HEK293 (cell line): Measurements from ENCODE around the gene SFN.

ENCODE experiments used
- CTCF ChIA-PET: fragments of 350-600 bp; formaldehyde crosslinking; extraction: SDS; loops from one replicate; lab custom pipeline; 2021; ENCODE audit warnings: antibody characterized with exemption; lab: Yijun Ruan, JAX
- POLR2A ChIA-PET: fragments of 300-600 bp; formaldehyde crosslinking; extraction: SDS; loops from one replicate; lab custom pipeline; 2020; ENCODE audit warnings: antibody characterized with exemption, inconsistent platforms; lab: Yijun Ruan, JAX
- H3K27ac ChIP-seq: fragments of 200-500 bp; sonication (Bioruptor generic); 2 replicates; pipeline ENCODE4 v1.5.1; 2014; ENCODE audit warnings: low read depth, low read length, control low read depth, inconsistent platforms; ENCODE audit errors: extremely low read depth
- H3K36me3 ChIP-seq, 2 experiments: fragments of 200-500 bp in 1 of 2; sonication (Bioruptor generic) in 1 of 2; 1 replicate in 1 of 2; 2 replicates in 1 of 2; pipeline ENCODE4 v1.5.1; 2014 to 2017; ENCODE audit warnings: inconsistent platforms in 2 of 2, low read length in 2 of 2; ENCODE audit not compliant: control insufficient read depth in 2 of 2, insufficient read depth in 1 of 2
- H3K4me1 ChIP-seq: fragments of 200-500 bp; sonication (Bioruptor generic); 2 replicates; pipeline ENCODE4 v1.5.1; 2014; ENCODE audit warnings: mild to moderate bottlenecking, low read length, inconsistent platforms; ENCODE audit not compliant: control insufficient read depth, insufficient read depth
- H3K4me3 ChIP-seq: 2 replicates; pipeline ENCODE4 v1.5.1; 2011; ENCODE audit warnings: low read depth, mild to moderate bottlenecking, control low read depth, low read length, moderate library complexity
- H3K9me3 ChIP-seq: fragments of 200-500 bp; sonication (Bioruptor generic); 2 replicates; pipeline ENCODE4 v1.5.1; 2014; ENCODE audit warnings: low read depth, low read length, inconsistent platforms; ENCODE audit not compliant: control insufficient read depth, insufficient read depth
- BCL11A ChIP-seq: fragments of 450-650 bp; formaldehyde crosslinking; IDR thresholded peaks from 2 replicates; pipeline ENCODE4 v1.5.1; 2016; ENCODE audit warnings: low read depth, missing biosample characterization, missing genetic modification characterization
- FEZF1 ChIP-seq: fragments of 450-650 bp; formaldehyde crosslinking; IDR thresholded peaks from 2 replicates; pipeline ENCODE4 v1.5.1; 2016; ENCODE audit warnings: missing biosample characterization, missing genetic modification characterization
- KLF1 ChIP-seq: fragments of 450-650 bp; formaldehyde crosslinking; IDR thresholded peaks from 2 replicates; pipeline ENCODE4 v1.5.1; 2016; ENCODE audit warnings: missing biosample characterization, missing genetic modification characterization
- PRDM10 ChIP-seq: fragments of 450-650 bp; formaldehyde crosslinking; IDR thresholded peaks from 2 replicates; pipeline ENCODE4 v1.5.1; 2016; ENCODE audit warnings: missing biosample characterization, missing genetic modification characterization
- ZBTB7A ChIP-seq: fragments of 450-650 bp; formaldehyde crosslinking; IDR thresholded peaks from 2 replicates; pipeline ENCODE4 v1.5.1; 2016; ENCODE audit warnings: low read depth, missing biosample characterization, missing genetic modification characterization
- ZFP69B ChIP-seq: fragments of 450-650 bp; formaldehyde crosslinking; IDR thresholded peaks from 2 replicates; pipeline ENCODE4 v1.5.1; 2016; ENCODE audit warnings: missing biosample characterization, missing genetic modification characterization
- ZNF121 ChIP-seq: fragments of 450-650 bp; formaldehyde crosslinking; IDR thresholded peaks from 2 replicates; pipeline ENCODE4 v1.5.1; 2016; ENCODE audit warnings: missing biosample characterization, missing genetic modification characterization
- ZNF324 ChIP-seq: fragments of 450-650 bp; formaldehyde crosslinking; IDR thresholded peaks from 2 replicates; pipeline ENCODE4 v1.5.1; 2016; ENCODE audit warnings: missing biosample characterization, missing genetic modification characterization
- ZNF366 ChIP-seq: fragments of 450-650 bp; formaldehyde crosslinking; conservative IDR thresholded peaks from 2 replicates; pipeline ENCODE4 v1.5.1; 2016; ENCODE audit warnings: missing biosample characterization, missing genetic modification characterization
- ZNF37A ChIP-seq: fragments of 450-650 bp; IDR thresholded peaks from 2 replicates; pipeline ENCODE4 v1.5.1; 2018; ENCODE audit warnings: missing biosample characterization, missing genetic modification characterization
- ZNF704 ChIP-seq: fragments of 450-650 bp; formaldehyde crosslinking; IDR thresholded peaks from 2 replicates; pipeline ENCODE4 v1.5.1; 2016; ENCODE audit warnings: missing biosample characterization, missing genetic modification characterization
- ZNF707 ChIP-seq: fragments of 450-650 bp; formaldehyde crosslinking; IDR thresholded peaks from 2 replicates; pipeline ENCODE4 v1.5.1; 2016; ENCODE audit warnings: missing biosample characterization, missing genetic modification characterization
- TF ChIP-seq, protein P1 (sequence below): fragments of 450-650 bp; IDR thresholded peaks from 2 replicates; pipeline ENCODE4 v1.5.1; 2018; ENCODE audit warnings: missing biosample characterization, mild to moderate bottlenecking, missing genetic modification characterization
- TF ChIP-seq, protein P2 (sequence below): fragments of 450-650 bp; formaldehyde crosslinking; IDR thresholded peaks from 2 replicates; pipeline ENCODE4 v1.5.1; 2016; ENCODE audit warnings: missing biosample characterization, missing genetic modification characterization, borderline replicate concordance

SFN gene

GRCh38 chr1:26900001-26900814, 37.3 kb downstream of the SFN start, which contains the start of gene GPATCH3 (continued):
- peak; percentile 31; the same call in 1 of the 2 replicates for TF ChIP-seq PRDM10 (tag by site-specific recombination)
- no peak for TF ChIP-seq ZNF37A (tag by site-specific recombination)
- TF ChIP-seq ZNF324 (tag by site-specific recombination): peak; percentile 91
- TF ChIP-seq, protein P1, sequence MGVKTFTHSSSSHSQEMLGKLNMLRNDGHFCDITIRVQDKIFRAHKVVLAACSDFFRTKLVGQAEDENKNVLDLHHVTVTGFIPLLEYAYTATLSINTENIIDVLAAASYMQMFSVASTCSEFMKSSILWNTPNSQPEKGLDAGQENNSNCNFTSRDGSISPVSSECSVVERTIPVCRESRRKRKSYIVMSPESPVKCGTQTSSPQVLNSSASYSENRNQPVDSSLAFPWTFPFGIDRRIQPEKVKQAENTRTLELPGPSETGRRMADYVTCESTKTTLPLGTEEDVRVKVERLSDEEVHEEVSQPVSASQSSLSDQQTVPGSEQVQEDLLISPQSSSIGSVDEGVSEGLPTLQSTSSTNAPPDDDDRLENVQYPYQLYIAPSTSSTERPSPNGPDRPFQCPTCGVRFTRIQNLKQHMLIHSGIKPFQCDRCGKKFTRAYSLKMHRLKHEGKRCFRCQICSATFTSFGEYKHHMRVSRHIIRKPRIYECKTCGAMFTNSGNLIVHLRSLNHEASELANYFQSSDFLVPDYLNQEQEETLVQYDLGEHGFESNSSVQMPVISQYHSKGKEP (tag by site-specific recombination): 0 out of 2 replicates have a peak, but pooled peaks have one; percentile 40
- 0 out of 2 replicates have a peak, but pooled peaks have one; percentile 16 for TF ChIP-seq ZNF366

DNA sequence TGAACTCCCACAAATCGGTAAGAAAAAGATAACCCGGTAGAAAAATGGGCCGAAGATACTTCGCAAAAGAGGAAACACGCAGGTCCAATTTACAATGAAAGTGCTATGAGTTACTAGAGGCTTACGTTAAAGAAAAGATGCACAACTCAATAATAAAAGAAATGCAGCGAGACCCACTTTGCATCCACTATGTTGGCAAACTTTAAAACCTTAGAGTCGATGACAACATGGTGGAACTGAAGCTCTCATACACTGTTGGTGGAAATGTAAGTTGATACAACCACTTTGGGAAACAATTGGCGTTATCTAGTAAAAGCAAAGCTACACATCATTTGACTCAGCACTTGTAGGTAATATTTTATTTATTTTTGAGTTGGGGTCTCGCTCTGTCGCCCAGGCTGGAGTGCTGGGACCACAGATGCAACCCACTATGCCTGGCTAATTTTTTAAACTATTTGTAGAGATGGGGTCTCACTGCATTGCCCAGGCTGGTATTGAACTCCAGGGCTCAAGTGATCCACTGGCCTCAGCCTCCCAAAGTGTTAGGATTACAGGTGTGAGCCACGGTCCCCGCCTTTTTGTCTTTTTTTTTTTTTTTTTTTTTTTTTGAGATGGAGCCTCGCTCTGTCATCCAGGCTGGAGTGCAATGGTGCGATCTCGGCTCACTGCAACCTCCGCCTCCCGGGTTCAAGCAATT, 38.0 kb downstream of the SFN start:
- H3K9me3 ChIP-seq: no peaks in the 10 kb centered on the region

GRCh38 chr1:26907071-26907917, 44.3 kb downstream of the SFN start:
- H3K9me3 ChIP-seq: no peaks in the 10 kb centered on the region
- H3K36me3 ChIP-seq: no peaks in the 10 kb centered on the region
- no peak overlapping the region for H3K4me3 ChIP-seq
- H3K4me1 ChIP-seq: no peaks in the 10 kb centered on the region
- POLR2A ChIA-PET: interaction anchor here (0.6 to 2.7 kb wide), 3 partner anchors 8 to 17 kb away, joined by 3 to 11 read pairs (median 4); partner anchors contain the start of genes GPATCH3 and GPN2
- no peak overlapping the region for H3K27ac ChIP-seq
- CTCF ChIA-PET: interaction anchor here (0.7 to 1.1 kb wide), 2 partner anchors 28 to 140 kb away, joined by 3 to 4 read pairs; no protein-coding TSS in a partner anchor
- TF ChIP-seq ZFP69B (tag by site-specific recombination) (no peak), BCL11A (tag by site-specific recombination) (no peak), ZNF704 (tag by site-specific recombination) (no peak), ZBTB7A (tag by site-specific recombination) (no peak), KLF1 (tag by site-specific recombination) (no peak)
- TF ChIP-seq, protein P2, sequence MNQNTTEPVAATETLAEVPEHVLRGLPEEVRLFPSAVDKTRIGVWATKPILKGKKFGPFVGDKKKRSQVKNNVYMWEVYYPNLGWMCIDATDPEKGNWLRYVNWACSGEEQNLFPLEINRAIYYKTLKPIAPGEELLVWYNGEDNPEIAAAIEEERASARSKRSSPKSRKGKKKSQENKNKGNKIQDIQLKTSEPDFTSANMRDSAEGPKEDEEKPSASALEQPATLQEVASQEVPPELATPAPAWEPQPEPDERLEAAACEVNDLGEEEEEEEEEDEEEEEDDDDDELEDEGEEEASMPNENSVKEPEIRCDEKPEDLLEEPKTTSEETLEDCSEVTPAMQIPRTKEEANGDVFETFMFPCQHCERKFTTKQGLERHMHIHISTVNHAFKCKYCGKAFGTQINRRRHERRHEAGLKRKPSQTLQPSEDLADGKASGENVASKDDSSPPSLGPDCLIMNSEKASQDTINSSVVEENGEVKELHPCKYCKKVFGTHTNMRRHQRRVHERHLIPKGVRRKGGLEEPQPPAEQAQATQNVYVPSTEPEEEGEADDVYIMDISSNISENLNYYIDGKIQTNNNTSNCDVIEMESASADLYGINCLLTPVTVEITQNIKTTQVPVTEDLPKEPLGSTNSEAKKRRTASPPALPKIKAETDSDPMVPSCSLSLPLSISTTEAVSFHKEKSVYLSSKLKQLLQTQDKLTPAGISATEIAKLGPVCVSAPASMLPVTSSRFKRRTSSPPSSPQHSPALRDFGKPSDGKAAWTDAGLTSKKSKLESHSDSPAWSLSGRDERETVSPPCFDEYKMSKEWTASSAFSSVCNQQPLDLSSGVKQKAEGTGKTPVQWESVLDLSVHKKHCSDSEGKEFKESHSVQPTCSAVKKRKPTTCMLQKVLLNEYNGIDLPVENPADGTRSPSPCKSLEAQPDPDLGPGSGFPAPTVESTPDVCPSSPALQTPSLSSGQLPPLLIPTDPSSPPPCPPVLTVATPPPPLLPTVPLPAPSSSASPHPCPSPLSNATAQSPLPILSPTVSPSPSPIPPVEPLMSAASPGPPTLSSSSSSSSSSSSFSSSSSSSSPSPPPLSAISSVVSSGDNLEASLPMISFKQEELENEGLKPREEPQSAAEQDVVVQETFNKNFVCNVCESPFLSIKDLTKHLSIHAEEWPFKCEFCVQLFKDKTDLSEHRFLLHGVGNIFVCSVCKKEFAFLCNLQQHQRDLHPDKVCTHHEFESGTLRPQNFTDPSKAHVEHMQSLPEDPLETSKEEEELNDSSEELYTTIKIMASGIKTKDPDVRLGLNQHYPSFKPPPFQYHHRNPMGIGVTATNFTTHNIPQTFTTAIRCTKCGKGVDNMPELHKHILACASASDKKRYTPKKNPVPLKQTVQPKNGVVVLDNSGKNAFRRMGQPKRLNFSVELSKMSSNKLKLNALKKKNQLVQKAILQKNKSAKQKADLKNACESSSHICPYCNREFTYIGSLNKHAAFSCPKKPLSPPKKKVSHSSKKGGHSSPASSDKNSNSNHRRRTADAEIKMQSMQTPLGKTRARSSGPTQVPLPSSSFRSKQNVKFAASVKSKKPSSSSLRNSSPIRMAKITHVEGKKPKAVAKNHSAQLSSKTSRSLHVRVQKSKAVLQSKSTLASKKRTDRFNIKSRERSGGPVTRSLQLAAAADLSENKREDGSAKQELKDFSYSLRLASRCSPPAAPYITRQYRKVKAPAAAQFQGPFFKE (tag by site-specific recombination): no peak

More for the DNA sequence above, 38.0 kb downstream of the SFN start:
- TF ChIP-seq FEZF1 (tag by site-specific recombination) (no peak), ZNF121 (tag by site-specific recombination) (peak; percentile 85), ZNF707 (tag by site-specific recombination) (no peak)
- H3K4me3 ChIP-seq: peak overlapping the region; percentile 99
- H3K36me3 ChIP-seq: peaks cover 3 to 27% of the 10 kb centered on the region in 2 experiments; a peak in 2 of 3 replicates
- CTCF ChIA-PET: interaction anchor here (0.6 to 1.4 kb wide), 4 partner anchors 14 to 1026 kb away, joined by 3 to 5 read pairs (median 4); no protein-coding TSS in a partner anchor
- POLR2A ChIA-PET: interaction anchor here (0.7 to 3.0 kb wide), 15 partner anchors 8 to 178 kb away, joined by 3 to 53 read pairs (median 4); partner anchors contain the start of genes GPN2, NR0B2, NUDC and ZDHHC18
- H3K27ac ChIP-seq: peak overlapping the region; percentile 56
- H3K4me1 ChIP-seq: 0 out of 2 replicates have a peak, but pooled peaks cover 4% of the 10 kb centered on the region
